Left forelimb (tissue), 1 donor: ENCODE measurements around the gene GPX4.

Experiments used
- DNase-seq: peaks from one replicate; pipeline ENCODE4 v3.0.0-alpha.2; 2018; ENCODE audit warnings: low spot score

Gene GPX4

DNA sequence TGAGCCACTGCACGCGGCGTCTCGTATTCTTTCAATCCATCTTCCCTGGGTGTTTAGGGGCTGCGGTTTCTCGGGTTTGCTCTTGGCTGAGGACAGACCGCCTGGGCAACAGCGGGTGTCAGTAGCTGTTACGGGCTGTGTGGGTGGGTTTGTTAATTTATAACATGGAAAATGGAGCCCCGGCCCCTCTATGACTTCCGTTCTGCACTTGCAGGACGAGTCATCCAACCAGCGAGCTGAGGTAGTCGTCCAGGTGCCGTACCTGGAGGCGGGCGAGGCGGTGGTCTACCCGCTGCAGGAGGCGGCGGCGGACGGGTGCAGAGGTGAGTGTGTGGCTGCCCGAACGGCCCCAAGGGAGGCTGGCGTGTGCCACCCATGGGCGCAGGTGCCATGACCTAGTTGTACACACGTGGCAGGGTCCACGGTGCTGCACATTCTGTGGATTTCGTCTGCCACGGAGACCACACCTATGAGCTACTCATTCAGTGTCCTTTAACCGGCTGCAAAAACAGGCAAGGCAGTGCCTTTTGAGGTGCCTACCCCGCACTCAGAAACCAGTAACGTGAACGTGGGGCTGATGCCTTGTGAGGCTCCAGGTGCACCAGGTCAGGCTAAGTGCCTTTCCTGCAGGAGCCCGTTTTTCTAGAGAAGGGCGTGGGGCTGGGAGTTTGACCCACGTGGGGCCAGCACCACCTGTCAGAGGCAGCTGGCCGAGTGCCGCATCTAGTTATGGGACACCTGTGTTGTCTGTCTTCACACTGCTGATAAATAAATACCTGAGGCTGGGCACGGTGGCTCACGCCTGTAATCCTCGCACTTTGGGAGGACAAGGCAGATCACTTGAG lies 19.5 kb upstream of the GPX4 start:
- no peak for DNase-seq

DNA sequence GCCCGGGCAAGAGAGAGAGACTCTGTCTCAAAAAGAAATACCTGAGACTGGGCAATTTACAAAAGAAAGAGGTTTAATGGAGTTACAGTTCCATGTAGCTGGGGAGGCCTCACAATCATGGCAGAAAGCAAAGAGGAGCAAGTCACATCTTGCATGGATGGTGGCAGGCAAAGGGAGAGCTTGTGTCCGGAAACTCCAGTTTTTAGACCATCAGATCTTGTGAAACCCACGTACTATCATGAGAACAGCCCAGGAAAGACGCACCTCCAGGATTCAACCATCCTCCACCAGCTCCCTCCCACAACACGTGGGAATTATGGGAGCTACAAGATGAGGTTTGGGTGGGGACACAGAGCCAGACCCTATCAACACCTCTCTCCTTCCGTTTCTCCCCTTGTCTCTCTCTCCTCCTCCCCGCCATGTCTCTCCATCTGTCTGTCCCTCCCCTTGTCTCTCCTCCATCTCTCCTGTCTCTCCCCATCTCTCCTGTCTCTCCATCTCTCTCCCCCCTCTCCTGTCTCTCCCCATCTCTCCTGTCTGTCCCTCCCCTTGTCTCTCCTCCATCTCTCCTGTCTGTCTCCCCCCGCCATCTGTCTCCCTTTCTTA lies 18.6 kb upstream of the GPX4 start:
- DNase-seq = no peak

- DNase-seq = no peak
Measured at GRCh38 chr19:1085676-1086442, 17.9 kb upstream of the GPX4 start.

GRCh38 chr19:1086613-1087012 lies 17.2 kb upstream of the GPX4 start:
- no peak for DNase-seq

DNA sequence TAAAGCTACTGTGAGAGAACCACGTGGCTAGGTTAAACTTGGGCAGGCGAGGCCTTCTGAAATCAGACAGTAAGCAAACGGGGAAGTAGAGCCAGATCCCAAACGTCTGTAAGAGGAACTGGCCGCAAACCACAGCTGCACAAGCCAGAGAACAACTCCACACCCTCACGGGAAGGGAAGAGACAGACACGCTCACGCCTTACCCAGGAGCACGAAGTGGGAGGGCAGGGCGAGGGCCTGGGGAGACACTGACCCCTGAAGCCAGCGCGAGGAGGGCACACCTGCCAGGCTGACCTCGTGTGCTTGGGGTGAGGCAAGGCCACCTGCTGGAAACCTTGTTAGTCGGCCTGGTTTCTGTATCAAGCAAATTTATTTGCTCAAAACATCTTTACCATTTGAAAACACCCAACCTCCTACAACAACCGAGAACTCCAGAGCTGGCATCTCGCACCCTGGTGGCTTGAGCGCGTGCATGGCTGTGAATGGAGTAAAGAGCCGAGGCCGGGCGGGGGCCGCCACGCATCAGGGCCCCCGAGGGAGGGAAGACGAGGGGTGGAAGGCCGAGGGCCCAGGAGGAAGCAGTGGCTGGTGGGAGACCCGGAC lies 15.9 kb upstream of the GPX4 start:
- DNase-seq = no peak

- no peak for DNase-seq
Measured at GRCh38 chr19:1088416-1089010, 15.3 kb upstream of the GPX4 start.

- no peak for DNase-seq
Measured at GRCh38 chr19:1089126-1089771, 14.5 kb upstream of the GPX4 start.

DNA sequence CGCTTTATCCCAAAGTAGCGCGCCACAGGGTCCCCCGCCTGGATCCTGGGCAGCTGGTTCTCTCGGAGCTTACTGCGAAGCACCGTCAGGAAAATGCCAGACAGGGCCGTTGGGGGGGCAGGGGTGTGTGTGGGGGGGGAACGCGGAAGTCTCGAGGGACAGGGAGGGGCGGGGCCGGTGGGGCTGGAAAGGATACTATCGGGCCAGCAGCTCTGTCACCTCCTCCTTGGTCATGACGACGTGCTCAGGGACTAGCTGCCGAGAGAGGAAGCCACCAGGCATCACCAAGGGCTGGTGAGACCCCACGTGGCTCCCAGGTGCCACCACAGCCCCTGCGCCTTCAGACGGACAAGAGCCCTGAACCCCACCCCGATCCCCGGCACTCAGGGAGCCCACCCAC lies 13.9 kb upstream of the GPX4 start:
- no peak for DNase-seq

DNA sequence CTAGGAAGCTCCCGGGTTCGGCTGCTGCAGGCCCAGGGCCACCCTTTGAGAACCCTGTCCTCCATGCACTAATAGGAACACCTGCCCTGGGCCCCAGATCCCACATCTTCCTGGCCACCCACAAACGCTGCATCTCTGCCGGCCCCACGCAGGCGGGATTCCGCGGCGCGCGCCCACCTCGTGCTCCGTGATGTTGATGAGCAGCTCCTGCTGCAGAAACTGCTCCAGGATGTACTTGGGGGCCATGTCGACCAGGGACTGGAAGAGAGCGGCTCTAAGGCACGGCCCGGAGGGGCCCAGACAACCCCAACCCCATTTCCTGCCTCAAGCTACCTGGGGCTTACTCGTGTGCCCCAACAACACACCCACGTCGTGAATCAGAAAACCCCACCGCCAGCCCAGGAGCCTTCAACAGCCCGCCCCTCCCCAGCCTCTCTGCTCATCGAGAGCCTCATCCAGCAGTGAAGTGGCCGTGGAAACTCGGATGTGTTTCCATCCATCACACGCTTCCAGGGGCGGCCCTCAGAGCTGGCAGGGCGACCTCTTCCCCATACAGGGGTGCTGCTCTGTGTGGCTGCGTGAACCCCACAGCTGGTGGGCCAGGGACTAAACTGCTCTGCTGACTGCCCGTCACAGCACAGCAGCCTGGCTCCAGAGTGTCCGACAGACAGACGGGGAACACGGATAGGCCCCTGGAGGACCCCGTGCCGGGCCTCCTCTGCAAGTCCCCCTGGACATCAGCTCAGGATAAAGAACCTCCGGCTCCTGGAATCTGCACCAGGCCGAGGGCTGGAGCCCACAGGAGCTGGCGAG lies 12.9 kb upstream of the GPX4 start:
- DNase-seq = no peak

GRCh38 chr19:1091544-1092175 lies 12.1 kb upstream of the GPX4 start:
- no peak for DNase-seq

DNA sequence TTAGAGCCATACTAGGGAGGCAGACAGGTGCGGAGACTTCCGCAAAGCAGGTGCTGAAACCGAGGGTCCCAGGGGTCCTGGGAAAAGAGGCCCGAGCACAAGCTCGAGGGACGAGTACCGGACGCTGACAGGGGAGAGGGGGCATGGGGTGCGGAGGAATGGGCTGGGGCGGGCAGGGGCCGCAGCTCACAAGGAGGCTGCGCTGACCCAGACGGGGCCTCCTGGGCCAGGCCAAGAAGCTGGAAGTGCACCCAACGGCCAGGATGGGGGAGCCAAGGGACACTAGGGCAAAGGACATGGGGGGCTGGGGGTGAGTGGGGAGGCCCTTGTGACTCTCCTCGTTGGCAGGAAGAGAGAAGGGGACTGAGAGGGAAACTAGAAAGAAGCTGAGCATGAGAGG lies 10.5 kb upstream of the GPX4 start:
- DNase-seq = no peak

- DNase-seq = no peak
Measured at GRCh38 chr19:1093811-1094553, 9.8 kb upstream of the GPX4 start.

DNA sequence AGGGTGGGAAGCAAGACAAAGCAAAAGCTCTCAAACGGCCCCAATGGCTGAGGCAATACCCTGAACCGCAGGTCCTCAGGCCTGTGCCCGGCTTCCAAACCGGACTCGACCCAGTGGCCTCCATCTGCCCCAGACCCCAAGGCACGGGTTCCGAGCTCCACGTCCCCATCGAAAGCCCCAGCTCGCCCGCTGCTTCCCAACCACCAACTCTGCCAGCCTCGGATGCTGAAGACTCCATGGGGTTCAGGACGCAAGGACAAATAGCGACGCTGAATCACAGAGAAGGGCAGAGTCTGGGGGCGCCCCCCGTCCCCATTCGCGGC lies 9.2 kb upstream of the GPX4 start:
- no peak for DNase-seq

- peak; percentile 98 for DNase-seq
Measured at GRCh38 chr19:1094978-1095701, 8.7 kb upstream of the GPX4 start, which contains the start of gene POLR2E. Gene POLR2E, minus strand, starts transcription at chr19:1095375. Its CDS starts 60 bp downstream, at chr19:1095315.

DNA sequence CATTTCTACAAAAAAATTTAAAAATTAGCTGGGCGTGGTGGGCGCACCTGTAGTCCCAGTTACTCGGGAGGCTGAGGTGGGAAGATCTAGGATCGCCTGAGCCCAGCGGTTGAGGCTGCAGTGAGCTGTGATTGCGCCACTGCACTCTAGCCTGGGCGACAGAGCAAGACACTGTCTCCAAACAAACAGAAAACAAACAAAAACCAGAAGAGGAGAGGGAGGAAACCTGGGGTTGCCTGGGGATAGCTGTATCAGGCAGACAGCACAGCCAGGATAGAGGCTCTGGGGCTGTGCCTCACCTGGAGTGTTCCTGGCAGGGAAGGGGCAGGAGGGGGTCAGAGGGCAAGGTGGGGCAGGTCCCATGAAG lies 6.0 kb upstream of the GPX4 start:
- no peak for DNase-seq

DNA sequence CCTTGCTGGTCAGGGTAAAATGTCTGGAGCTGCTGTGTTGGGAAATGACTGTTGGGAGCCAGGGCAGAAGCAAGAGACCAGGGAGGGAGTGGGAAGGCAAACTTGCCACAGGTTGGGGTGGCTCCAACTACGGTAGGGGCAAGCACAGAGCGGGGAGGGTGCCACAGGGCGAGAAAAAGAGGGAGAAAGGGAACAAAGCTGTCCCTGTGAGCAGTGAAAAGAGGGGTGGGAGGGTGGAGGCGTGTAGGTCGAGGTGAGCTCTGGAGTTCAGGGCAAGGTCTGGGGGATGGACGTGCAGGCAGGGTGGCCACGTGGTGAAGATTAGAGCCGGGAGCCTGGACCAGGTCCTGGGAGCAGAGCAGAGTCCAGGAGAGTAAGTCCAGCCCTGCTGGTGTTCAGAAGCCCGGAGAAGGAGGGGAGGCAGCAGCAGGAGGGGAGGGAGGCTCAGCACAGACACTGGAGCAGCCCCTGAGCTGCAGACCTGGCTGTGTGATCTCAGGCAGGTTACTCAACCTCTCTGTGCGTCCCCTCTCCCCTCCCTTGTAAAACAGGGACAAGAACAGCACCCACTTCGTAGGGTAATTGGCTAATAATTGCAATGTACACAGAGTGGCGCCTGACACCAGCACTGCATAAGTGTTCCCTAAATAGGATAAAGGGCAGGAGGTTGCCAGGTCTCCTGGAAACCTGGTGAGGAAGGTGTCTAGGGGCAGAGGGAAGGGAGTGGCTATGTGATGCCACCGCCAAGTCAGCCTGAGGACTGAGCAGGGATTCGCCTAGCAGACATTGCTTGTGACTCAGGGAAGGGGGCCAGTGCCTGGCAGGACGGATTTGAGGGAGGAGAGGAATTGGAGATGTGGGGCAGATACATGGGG lies 5.4 kb upstream of the GPX4 start:
- no peak for DNase-seq

- no peak for DNase-seq
Measured at GRCh38 chr19:1101337-1101698, 2.5 kb upstream of the GPX4 start.
